ENCODE measurements around the gene ADGRF1.

Gene ADGRF1

DNA sequence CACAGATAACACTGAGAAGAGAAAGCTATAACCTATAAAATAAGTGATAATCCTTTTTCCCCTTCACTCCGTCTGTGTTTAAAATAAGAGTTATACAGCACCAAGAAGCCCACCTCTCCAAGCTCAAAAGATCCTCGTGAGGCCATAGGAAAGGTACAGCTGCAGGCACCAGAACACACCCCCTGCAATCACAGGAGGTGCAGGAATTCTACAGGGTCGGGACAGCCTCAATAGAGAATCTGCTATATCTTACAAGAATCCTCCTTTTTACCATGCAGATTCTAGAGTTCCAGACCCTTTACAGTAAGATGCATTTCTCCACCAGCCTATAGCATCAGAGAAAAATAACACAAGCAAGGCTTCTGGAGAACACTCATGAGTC, 5.0 kb upstream of the ADGRF1 start:
- no peaks in the 10 kb centered on the region for H3K9me3 ChIP-seq (ENCODE audit: control insufficient read depth, low read length)
- no peaks in the 10 kb centered on the region for H3K36me3 ChIP-seq (ENCODE audit: control insufficient read depth, insufficient read depth, low read length)
- peak overlapping the region; percentile 62 for H3K4me2 ChIP-seq (ENCODE audit: low read length)
- no peak for TF ChIP-seq CTCF (IDR thresholded peaks at IDR 0.05)
- peak overlapping the region; percentile 2 for H3K4me3 ChIP-seq (ENCODE audit: low read depth, low read length)
- H2AFZ ChIP-seq, result peak overlapping the region; percentile 74
- peaks cover 17% of the 10 kb centered on the region for H3K4me1 ChIP-seq
- H3K27ac ChIP-seq, result peak overlapping the region; percentile 62
- no peaks in the 10 kb centered on the region for H3K79me2 ChIP-seq
- no peak overlapping the region for H3K9ac ChIP-seq
- H3K27me3 ChIP-seq (ENCODE audit: control insufficient read depth, insufficient read depth, low read length), result no peaks in the 10 kb centered on the region

DNA sequence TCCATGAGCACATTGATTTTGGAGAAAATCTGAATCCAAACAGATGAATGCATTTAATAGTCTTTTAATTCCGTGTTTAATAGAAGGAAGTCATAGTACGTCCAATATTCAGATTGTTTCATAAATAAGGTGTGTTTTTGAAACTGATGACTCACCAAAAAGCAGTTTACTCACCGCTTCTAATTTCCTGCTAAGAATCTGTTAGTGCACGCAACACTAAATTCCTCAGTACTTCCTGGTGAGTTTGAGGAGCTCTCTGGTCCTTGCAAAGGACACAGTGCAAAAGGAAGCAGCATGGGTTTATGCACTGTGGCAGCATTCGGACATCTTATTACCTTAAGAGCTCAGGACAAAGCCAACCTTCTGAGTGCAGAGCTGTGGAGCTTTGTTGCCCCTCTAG, 2.3 kb upstream of the ADGRF1 start:
- Histone ChIP-seq H3K9me3 (ENCODE audit: control insufficient read depth, low read length) (no peaks in the 10 kb centered on the region), H3K4me1 (peaks cover 20% of the 10 kb centered on the region), H2AFZ (peak overlapping the region; percentile 43), H3K9ac (no peak overlapping the region), H3K79me2 (no peaks in the 10 kb centered on the region), H3K27me3 (ENCODE audit: control insufficient read depth, insufficient read depth, low read length) (no peaks in the 10 kb centered on the region), H3K36me3 (ENCODE audit: control insufficient read depth, insufficient read depth, low read length) (no peaks in the 10 kb centered on the region), H3K27ac (no peak overlapping the region), H3K4me3 (ENCODE audit: low read depth, low read length) (no peak overlapping the region), H3K4me2 (ENCODE audit: low read length) (no peak overlapping the region)
- no peak for TF ChIP-seq CTCF (IDR thresholded peaks at IDR 0.05)

DNA sequence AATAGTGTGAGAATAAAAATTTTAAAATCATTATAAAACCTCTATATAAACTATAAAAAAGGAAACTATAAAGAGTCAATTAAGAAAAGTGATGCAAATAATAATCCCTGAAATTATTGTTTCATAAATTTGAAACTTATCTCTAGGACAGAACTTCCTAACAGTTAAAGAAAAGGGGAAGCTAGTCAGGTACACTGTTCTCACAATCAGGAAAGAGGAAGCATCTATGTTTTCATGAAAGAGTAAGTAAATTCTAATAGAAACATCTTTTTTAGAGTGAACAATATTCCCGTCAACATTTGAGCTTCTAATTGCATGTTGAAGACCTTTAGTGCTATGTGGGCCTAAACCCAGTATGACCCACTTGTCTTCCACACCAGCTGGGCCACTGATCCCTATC, 1.2 kb upstream of the ADGRF1 start:
- H3K36me3 ChIP-seq (ENCODE audit: control insufficient read depth, insufficient read depth, low read length), result no peaks in the 10 kb centered on the region
- H3K27me3 ChIP-seq (ENCODE audit: control insufficient read depth, insufficient read depth, low read length), result no peaks in the 10 kb centered on the region
- no peaks in the 10 kb centered on the region for H3K9me3 ChIP-seq (ENCODE audit: control insufficient read depth, low read length)
- H3K4me3 ChIP-seq (ENCODE audit: low read depth, low read length), result no peak overlapping the region
- H3K4me1 ChIP-seq, result peaks cover 20% of the 10 kb centered on the region
- H2AFZ ChIP-seq, result no peak overlapping the region
- no peak overlapping the region for H3K27ac ChIP-seq
- no peak overlapping the region for H3K9ac ChIP-seq
- no peak overlapping the region for H3K4me2 ChIP-seq (ENCODE audit: low read length)
- no peak for TF ChIP-seq CTCF (IDR thresholded peaks at IDR 0.05)
- no peaks in the 10 kb centered on the region for H3K79me2 ChIP-seq

GRCh38 chr6:47041741-47042140, 391 bp downstream of the ADGRF1 start:
- no peaks in the 10 kb centered on the region for H3K79me2 ChIP-seq
- H2AFZ ChIP-seq, result no peak overlapping the region
- H3K4me3 ChIP-seq (ENCODE audit: low read depth, low read length), result peak overlapping the region; percentile 1
- no peaks in the 10 kb centered on the region for H3K36me3 ChIP-seq (ENCODE audit: control insufficient read depth, insufficient read depth, low read length)
- no peaks in the 10 kb centered on the region for H3K9me3 ChIP-seq (ENCODE audit: control insufficient read depth, low read length)
- no peak overlapping the region for H3K9ac ChIP-seq
- H3K27me3 ChIP-seq (ENCODE audit: control insufficient read depth, insufficient read depth, low read length), result no peaks in the 10 kb centered on the region
- peak overlapping the region; percentile 20 for H3K4me2 ChIP-seq (ENCODE audit: low read length)
- no peak overlapping the region for H3K27ac ChIP-seq
- TF ChIP-seq CTCF (IDR thresholded peaks at IDR 0.05), result no peak
- peaks cover 9% of the 10 kb centered on the region for H3K4me1 ChIP-seq

GRCh38 chr6:47034926-47035325, 7.2 kb downstream of the ADGRF1 start:
- Histone ChIP-seq H3K79me2 (no peaks in the 10 kb centered on the region), H3K27ac (no peak overlapping the region), H3K9ac (no peak overlapping the region)

More at GRCh38 chr6:47034926-47035325, 7.2 kb downstream of the ADGRF1 start:
- Histone ChIP-seq H3K4me1 (no peaks in the 10 kb centered on the region), H3K4me3 (ENCODE audit: low read depth, low read length) (no peak overlapping the region), H3K36me3 (ENCODE audit: control insufficient read depth, insufficient read depth, low read length) (no peaks in the 10 kb centered on the region), H3K4me2 (ENCODE audit: low read length) (peak overlapping the region; percentile 50), H3K27me3 (ENCODE audit: control insufficient read depth, insufficient read depth, low read length) (no peaks in the 10 kb centered on the region), H2AFZ (no peak overlapping the region), H3K9me3 (ENCODE audit: control insufficient read depth, low read length) (no peaks in the 10 kb centered on the region)
- no peak for TF ChIP-seq CTCF (IDR thresholded peaks at IDR 0.05)

Measured in parathyroid adenoma (tissue), 2 donors.